ENCODE data around the gene CUEDC1.

Gene CUEDC1

GRCh38 chr17:57914273-57915142, 40.7 kb downstream of the CUEDC1 start:
- no peak for DNase-seq

GRCh38 chr17:57913575-57914272, 41.5 kb downstream of the CUEDC1 start:
- no peak for DNase-seq

GRCh38 chr17:57911834-57912673, 43.2 kb downstream of the CUEDC1 start:
- DNase-seq, result peak; percentile 82

GRCh38 chr17:57910462-57911420, 44.5 kb downstream of the CUEDC1 start:
- peak; percentile 46 for DNase-seq

GRCh38 chr17:57909551-57909950, 45.7 kb downstream of the CUEDC1 start:
- DNase-seq, result no peak

- no peak for DNase-seq
Measured at GRCh38 chr17:57908278-57908677, 46.9 kb downstream of the CUEDC1 start.

GRCh38 chr17:57906910-57907309, 48.3 kb downstream of the CUEDC1 start:
- DNase-seq, result no peak

GRCh38 chr17:57905875-57906455, 49.2 kb downstream of the CUEDC1 start:
- DNase-seq, result no peak

GRCh38 chr17:57903961-57904360, 51.3 kb downstream of the CUEDC1 start:
- DNase-seq, result no peak

- DNase-seq, result peak; percentile 95
Measured at GRCh38 chr17:57902800-57903759, 52.1 kb downstream of the CUEDC1 start.

GRCh38 chr17:57902117-57902799, 53.0 kb downstream of the CUEDC1 start:
- no peak for DNase-seq

- DNase-seq, result peak; percentile 94
Measured at GRCh38 chr17:57900991-57901743, 54.0 kb downstream of the CUEDC1 start.

- no peak for DNase-seq
Measured at GRCh38 chr17:57899822-57900221, 55.4 kb downstream of the CUEDC1 start.

- DNase-seq, result no peak
Measured at GRCh38 chr17:57899391-57899790, 55.8 kb downstream of the CUEDC1 start.

GRCh38 chr17:57898487-57899311, 56.5 kb downstream of the CUEDC1 start:
- no peak for DNase-seq

GRCh38 chr17:57895382-57896060, 59.7 kb downstream of the CUEDC1 start:
- no peak for DNase-seq

GRCh38 chr17:57894848-57895247, 60.4 kb downstream of the CUEDC1 start:
- no peak for DNase-seq

Data from NCI-H510A (cell line).